GM12891 (cell line): Measurements from ENCODE around the gene PLXND1.

Experiments
- POLR2A ChIP-seq: IDR thresholded peaks from 2 replicates; pipeline ENCODE4 v1.6.1; 2011; ENCODE audit warnings: low read depth, low read length, control low read depth
- POU2F2 ChIP-seq: IDR thresholded peaks from 2 replicates; pipeline ENCODE4 v1.6.1; 2011; ENCODE audit warnings: low read depth, mild to moderate bottlenecking, control low read depth, low read length, moderate library complexity
- TAF1 ChIP-seq: IDR thresholded peaks from 2 replicates; pipeline ENCODE4 v1.6.1; 2011; ENCODE audit warnings: low read depth, low read length, control low read depth

- TF ChIP-seq POLR2A, result no peak
- TF ChIP-seq TAF1, result no peak
- no peak for TF ChIP-seq POU2F2
These were observed 77.8 kb downstream of the PLXND1 start, which contains the start of gene RHO for GRCh38 chr3:129528589-129529100.
